ENCODE results near the gene RASGEF1C. TPM values are rescaled to one million over a fixed set of nuclear protein-coding genes. Genes with fewer than 3 reads are reported as not detected.

RASGEF1C gene
- polyA plus RNA-seq, 1 donor from 2014 or later = not detected

DNA sequence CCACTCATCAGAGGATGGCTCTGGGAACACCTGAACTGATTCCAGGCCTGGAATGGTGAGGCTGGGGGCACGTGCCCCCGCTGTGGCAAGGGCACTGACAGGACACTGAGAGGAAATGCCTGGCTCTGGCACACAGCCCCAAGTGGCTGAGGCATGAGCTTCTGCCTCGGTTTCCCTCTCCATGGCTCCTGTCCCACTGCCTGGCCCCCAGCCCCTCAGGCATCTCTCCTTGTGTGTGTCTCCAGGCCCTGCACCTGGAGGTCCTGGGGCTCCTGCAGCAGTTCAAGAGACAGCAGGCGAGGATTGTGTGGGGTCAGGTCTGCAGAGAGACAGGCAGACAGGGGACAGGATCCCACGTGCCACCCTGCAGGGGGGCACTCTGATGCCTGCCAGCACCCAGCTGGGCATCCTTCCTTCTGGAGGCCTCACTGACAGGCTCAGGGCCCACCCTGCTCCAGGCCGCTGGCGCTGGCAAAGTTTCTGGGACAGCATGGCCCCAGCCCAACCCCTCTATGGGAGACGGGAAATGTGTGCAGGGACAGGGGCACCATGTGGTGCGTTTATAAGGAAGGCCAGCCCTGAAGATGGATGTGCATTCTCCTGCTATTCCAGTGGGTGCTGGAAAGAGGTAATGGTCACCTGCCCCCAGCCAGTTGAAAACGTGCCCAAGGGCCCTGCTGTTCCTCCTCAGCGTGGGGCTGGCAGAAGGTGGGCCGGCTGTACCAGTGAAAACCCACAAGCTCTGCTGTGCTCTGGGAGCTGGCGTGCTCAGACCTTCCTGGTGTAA is 66.0 kb downstream of the RASGEF1C start:
- Mint-ChIP-seq H3K27me3 (peaks cover 8% of the 10 kb centered on the region), H3K9me3 (peaks cover 0 to 9% (median 5%) of the 10 kb centered on the region in 3 donors), H3K4me1 (no peaks in the 10 kb centered on the region), H3K27ac (no peak overlapping the region), H3K4me3 (peak overlapping the region in 1 of 4 donors; percentile 55), H3K36me3 (peaks cover 4% of the 10 kb centered on the region)

- peak overlapping the region in 1 of 4 donors; percentile 41 for H3K4me3 Mint-ChIP-seq
- peaks cover 2% of the 10 kb centered on the region for H3K36me3 Mint-ChIP-seq
- peaks cover 7% of the 10 kb centered on the region for H3K27me3 Mint-ChIP-seq
- no peak overlapping the region for H3K27ac Mint-ChIP-seq
- peaks cover 0 to 9% (median 5%) of the 10 kb centered on the region in 3 donors for H3K9me3 Mint-ChIP-seq
- no peaks in the 10 kb centered on the region for H3K4me1 Mint-ChIP-seq
These were observed 66.8 kb downstream of the RASGEF1C start for GRCh38 chr5:180142021-180142765.

- Mint-ChIP-seq H3K4me1 (no peaks in the 10 kb centered on the region), H3K9me3 (peaks cover 0 to 3% (median 0%) of the 10 kb centered on the region in 3 donors), H3K36me3 (peaks cover 2% of the 10 kb centered on the region), H3K27me3 (peaks cover 7% of the 10 kb centered on the region), H3K27ac (peak overlapping the region in 1 of 3 donors; percentile 82), H3K4me3 (no peak overlapping the region)
These were observed 67.8 kb downstream of the RASGEF1C start for GRCh38 chr5:180141068-180141660.

DNA sequence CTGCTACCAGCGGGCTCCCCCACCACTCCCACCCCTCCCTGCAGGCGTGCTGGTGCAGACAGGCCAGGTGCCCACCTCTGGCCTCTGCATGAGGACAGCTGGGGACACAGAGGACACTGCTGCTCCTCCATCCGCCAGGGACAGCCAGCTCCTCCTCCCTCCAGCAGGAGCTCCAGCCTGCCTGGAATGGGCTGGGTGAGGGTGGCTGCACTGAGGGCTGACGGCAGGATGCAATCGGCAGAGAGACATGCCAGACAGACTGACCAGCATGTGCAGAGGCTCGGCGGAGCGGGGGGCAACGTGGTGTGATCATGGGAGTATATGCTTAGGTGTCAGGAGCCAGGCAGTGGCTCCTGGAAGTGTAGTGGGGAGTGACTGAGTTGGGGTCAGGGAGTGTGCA is 68.4 kb downstream of the RASGEF1C start:
- Mint-ChIP-seq H3K4me3 (no peak overlapping the region), H3K9me3 (peaks cover 0 to 2% (median 0%) of the 10 kb centered on the region in 3 donors), H3K27ac (peak overlapping the region in 1 of 3 donors; percentile 82), H3K27me3 (peaks cover 7% of the 10 kb centered on the region), H3K4me1 (no peaks in the 10 kb centered on the region), H3K36me3 (peaks cover 2% of the 10 kb centered on the region)

DNA sequence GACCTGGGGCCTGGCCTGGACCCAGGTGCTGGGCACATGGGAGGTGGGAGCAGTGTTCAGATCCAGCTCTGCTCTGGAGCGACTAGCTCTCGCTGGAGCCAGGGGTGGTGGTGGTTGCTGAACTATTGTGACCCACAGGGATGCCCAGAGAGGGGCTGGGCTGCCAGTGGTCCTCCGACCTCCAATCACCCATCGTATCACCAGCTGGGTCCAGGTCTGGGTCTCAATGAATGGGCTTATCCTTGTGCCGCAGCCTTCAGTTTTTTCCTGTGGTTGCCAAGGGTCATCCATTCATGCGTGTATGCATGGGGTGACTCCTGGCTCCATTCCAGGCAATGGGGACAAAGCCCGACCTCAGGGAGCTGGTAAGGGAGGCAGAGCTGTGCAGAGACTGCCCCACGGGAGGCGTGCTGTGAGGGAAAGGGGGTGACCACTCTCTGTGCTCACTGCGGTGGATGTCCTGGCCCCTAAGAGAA is 68.9 kb downstream of the RASGEF1C start:
- Mint-ChIP-seq H3K27me3 (peaks cover 7% of the 10 kb centered on the region), H3K4me1 (no peaks in the 10 kb centered on the region), H3K9me3 (no peaks in the 10 kb centered on the region), H3K36me3 (peaks cover 2% of the 10 kb centered on the region), H3K27ac (no peak overlapping the region), H3K4me3 (no peak overlapping the region)

- H3K27me3 Mint-ChIP-seq = peaks cover 7% of the 10 kb centered on the region
- no peak overlapping the region for H3K4me3 Mint-ChIP-seq
- peaks cover 2% of the 10 kb centered on the region for H3K36me3 Mint-ChIP-seq
- H3K9me3 Mint-ChIP-seq = no peaks in the 10 kb centered on the region
- H3K4me1 Mint-ChIP-seq = no peaks in the 10 kb centered on the region
- no peak overlapping the region for H3K27ac Mint-ChIP-seq
These were observed 69.3 kb downstream of the RASGEF1C start for GRCh38 chr5:180139731-180140055.

DNA sequence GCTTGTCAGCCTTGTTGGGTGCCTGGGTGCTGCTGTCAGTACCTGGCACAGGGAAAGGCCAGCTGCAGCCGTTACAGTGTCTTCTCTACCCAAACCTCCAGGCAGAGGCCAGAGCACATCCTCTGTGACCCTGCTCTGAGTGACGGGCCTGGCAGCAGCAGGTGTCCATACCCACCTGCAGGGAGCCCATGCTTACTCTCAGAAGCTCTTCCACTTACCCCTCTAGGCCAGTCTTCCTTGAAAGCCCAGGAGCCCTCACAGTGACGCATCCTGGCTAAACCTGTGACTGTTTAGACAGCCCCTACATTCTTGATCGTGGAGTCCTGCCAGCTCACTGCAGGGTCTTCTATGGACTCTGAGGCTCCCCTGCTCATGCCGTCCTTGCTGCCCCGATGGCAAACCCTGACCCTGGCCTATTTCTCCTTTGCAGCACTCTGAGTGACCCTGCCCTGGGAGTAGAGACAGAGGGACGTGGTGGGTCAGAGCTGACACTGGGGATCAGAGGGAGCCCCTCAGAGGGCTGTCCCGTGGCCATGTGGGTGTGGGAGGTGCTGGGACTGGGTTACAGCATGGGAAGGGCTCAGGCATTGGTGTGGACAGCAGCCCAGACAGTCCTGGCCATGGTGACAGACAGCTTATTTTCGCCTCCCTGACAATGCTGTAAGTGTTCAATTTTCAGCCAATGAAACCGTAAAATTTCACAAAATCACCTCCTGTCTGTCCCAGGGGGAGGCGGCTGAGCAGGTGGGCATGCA is 69.9 kb downstream of the RASGEF1C start:
- no peak overlapping the region for H3K4me3 Mint-ChIP-seq
- H3K36me3 Mint-ChIP-seq = no peaks in the 10 kb centered on the region
- H3K4me1 Mint-ChIP-seq = no peaks in the 10 kb centered on the region
- no peak overlapping the region for H3K27ac Mint-ChIP-seq
- peaks cover 7% of the 10 kb centered on the region for H3K27me3 Mint-ChIP-seq
- H3K9me3 Mint-ChIP-seq = no peaks in the 10 kb centered on the region

- no peaks in the 10 kb centered on the region for H3K9me3 Mint-ChIP-seq
- no peaks in the 10 kb centered on the region for H3K36me3 Mint-ChIP-seq
- H3K4me3 Mint-ChIP-seq = no peak overlapping the region
- H3K27ac Mint-ChIP-seq = no peak overlapping the region
- H3K27me3 Mint-ChIP-seq = peaks cover 7% of the 10 kb centered on the region
- no peaks in the 10 kb centered on the region for H3K4me1 Mint-ChIP-seq
These were observed 70.6 kb downstream of the RASGEF1C start for GRCh38 chr5:180138214-180138975.

DNA sequence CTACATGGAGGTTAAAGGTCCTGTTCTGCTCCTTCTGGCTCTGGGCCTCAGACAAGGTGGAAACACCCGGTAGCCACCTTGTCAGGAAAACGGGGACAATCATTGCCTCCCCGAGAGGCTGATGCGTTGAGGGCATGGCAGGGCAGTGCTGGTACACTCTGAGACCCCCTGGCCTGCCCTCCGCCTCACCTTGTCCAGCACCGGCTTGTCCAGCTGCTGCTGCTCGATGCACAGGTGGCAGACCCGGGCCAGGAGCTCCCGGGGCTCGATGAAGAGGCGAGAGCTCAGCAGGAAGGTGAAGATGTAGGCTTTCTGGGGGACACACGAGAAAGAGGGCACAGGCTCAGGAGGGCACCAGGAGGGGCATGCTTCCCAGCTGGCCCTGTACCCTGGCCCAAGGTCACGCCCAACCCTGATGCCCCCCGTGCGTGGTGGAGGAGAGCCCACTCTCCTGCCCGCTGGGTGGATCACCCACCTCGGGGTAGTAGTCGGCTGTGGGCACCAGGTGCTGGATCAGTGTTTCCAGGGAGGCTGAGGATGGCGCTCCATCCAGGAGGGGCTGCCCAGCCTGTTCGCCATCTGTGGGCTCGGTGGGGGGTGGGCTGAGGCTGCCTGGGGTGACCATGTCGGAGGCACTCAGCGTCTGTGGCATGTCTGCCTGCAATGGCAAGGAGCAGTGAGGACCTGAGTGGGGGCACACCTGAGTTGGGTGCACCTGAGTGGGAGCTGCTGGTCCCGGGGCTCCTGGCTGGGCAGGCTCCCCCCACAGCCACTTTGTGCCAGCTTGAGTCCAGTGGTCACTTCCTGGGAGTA is 71.4 kb downstream of the RASGEF1C start:
- Mint-ChIP-seq H3K4me3 (no peak overlapping the region), H3K27ac (no peak overlapping the region), H3K4me1 (no peaks in the 10 kb centered on the region), H3K27me3 (peaks cover 7% of the 10 kb centered on the region), H3K9me3 (no peaks in the 10 kb centered on the region), H3K36me3 (no peaks in the 10 kb centered on the region)

DNA sequence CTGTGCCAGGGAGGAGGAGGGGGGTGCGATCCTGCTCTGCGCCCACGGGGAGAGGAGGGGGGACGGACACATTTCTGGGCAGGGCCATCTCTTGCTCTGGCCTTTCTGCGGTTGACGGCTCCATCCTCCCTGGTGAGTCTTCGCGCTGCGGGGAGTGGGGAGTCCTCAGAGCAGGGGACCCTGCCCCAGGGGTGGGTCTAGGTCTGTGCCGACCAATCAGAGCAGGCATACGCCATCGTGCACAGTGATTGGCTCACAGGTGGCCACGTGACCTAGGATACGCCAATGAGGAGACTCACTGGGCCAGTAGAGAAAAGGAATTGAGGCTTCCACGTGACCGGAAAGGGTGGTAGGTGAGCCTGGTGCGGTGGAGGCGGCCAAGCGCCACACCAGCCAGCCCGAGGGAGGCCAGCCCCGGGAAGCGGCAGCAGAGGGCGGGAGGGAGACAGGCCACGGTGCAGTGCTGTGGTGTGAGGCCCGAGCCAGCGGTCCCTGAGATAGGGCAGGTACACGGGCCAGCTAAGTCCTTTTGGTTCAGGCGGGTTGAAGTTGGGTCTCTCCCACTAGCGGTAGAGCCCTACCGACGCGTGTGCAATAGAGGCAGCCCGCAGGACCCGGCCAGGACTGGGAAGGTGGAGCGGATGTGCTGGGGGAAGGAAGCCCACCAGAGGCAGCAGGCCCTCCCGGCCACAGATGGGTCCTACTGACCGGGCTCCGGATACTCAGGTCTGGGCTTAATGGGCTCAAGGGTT is 72.2 kb downstream of the RASGEF1C start:
- no peaks in the 10 kb centered on the region for H3K4me1 Mint-ChIP-seq
- H3K9me3 Mint-ChIP-seq = no peaks in the 10 kb centered on the region
- peaks cover 7% of the 10 kb centered on the region for H3K27me3 Mint-ChIP-seq
- no peaks in the 10 kb centered on the region for H3K36me3 Mint-ChIP-seq
- H3K4me3 Mint-ChIP-seq = no peak overlapping the region
- H3K27ac Mint-ChIP-seq = no peak overlapping the region

DNA sequence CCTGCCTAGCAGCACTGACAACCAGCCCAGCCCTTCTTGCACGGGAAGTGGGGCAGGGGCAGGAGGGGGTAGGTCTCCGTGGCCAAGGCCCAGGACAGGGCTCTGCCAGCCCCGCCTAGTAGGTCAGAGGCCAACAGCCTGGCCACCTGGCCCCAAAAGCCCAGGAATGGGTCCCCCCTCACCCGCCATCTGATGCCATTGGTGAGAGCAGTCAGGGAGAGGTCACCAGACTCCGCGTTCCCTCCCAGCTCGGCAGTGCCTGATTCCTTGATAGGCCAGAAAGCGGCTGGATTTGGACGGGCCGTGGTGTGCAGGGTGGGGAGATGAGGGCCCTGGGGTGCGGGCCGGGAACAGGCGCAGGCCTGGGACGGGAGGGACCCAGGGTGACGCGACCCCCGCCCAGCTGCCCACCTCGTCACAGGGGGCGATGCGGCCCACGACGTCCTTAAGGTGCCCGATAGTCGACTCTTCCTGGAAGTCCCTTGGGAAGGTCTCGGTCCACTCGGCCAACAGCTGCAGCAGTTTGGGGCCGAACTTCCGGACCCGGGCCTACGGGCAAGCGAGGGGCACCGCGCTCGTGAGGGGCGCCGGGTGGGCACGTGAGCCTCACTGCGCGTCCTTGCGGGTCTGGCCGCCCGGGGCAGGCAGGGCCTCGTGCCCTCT is 72.9 kb downstream of the RASGEF1C start:
- Mint-ChIP-seq H3K4me3 (no peak overlapping the region), H3K27ac (no peak overlapping the region), H3K9me3 (no peaks in the 10 kb centered on the region), H3K4me1 (no peaks in the 10 kb centered on the region), H3K36me3 (no peaks in the 10 kb centered on the region), H3K27me3 (peaks cover 7% of the 10 kb centered on the region)

DNA sequence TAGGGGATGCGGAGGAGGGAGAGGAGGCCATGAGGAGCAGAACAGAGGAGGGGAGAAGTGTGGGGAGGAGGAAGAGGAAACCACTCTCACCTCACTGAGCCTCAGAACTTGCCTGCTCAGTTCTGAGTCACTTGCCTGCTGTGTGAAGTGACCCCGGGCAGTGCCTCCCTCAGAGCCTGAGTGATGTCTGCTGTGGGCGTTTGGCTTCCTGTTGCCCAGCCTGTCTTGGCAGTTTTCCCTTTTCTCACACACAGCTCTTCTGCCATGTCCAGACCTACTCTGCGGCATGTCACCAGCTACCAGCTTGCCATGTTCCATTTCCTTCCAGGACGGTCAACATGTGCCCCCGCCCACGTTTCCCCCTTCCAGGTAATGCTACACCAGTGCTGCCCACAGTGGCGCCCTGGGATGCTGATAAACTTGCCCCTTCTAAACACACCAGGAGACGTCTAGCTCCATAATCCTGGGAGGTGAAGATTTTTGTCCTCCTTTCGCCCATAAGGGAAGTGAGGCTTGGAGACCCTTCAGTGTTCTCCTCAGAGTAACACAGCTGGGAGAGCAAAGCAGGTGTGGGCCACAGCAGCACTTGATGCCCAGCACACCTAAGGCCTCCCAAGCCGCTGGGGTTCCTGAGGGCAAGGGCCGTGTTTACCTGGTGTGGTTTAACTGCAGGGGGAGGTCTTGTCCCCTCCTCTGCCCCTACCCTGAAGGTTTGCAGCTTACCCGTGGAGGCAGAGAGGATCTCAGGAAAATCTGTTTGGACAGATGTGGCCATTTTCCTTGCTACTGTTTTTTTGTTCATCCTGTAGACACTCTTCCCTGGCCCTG is 73.7 kb downstream of the RASGEF1C start:
- Mint-ChIP-seq H3K27ac (no peak overlapping the region), H3K4me3 (no peak overlapping the region), H3K36me3 (no peaks in the 10 kb centered on the region), H3K27me3 (peaks cover 7% of the 10 kb centered on the region), H3K9me3 (no peaks in the 10 kb centered on the region), H3K4me1 (no peaks in the 10 kb centered on the region)

Data from IgD-negative memory B cell (primary cell).